Ovary (tissue), 3 donors: ENCODE data around the gene ARVCF.

Experiments
- CTCF ChIP-seq, 3 donors: fragments of 450-650 bp in 2 of 3; fragments of 200-600 bp in 1 of 3; IDR thresholded peaks; one replicate each; pipeline versions ENCODE4 v1.5.1 to v1.8.0; 2016 to 2022; ENCODE audit warnings: antibody characterized with exemption in 3 of 3, mild to moderate bottlenecking in 1 of 3
- POLR2A ChIP-seq: fragments of 450-650 bp; IDR thresholded peaks from one replicate; pipeline ENCODE4 v1.6.1; 2017; ENCODE audit warnings: antibody characterized with exemption, mild to moderate bottlenecking, moderate library complexity
- donor health status: DM: no; HTN: no; CAD: no.

DNA sequence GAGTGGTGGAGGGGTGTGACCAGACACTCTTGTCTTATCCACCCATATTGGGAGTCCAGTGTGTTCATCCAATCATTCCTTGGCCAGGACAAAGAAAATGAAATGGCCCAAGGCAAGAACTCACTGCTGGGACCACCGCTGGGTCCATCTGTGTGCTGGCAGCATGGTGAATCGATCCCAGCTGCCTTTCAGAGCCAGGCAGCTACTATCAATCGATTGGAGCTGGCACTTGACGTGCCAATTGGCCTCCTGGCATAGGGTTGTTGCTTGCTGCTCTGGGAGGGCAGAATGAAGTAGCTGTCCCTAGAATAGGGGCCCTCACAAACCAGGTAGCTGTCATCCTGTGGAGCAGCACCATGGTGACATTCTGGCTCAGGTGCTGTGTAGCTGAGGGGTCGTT lies 1.4 kb upstream of the ARVCF start:
- TF ChIP-seq CTCF (IDR thresholded peaks at IDR 0.05) (no peak), POLR2A (no peak)
